D721Med (cell line): ENCODE data around the gene DTHD1.

Experiments
- DNase-seq: peaks from one replicate; pipeline ENCODE4 v3.0.0; 2011; ENCODE audit warnings: low spot score; ENCODE audit not compliant: insufficient read length
- FAIRE-seq: peaks from 2 replicates; lab custom pipeline; 2011; peaks lifted over from hg19 to GRCh38; lab: Jason Lieb, UNC
- TF ChIP-seq, protein P1 (sequence below): IDR thresholded peaks from 2 replicates; pipeline ENCODE4 v1.5.1; 2012; ENCODE audit warnings: mild to moderate bottlenecking, control low read depth; ENCODE audit not compliant: insufficient read depth; ENCODE audit errors: missing control alignments

The DTHD1 gene

DNA sequence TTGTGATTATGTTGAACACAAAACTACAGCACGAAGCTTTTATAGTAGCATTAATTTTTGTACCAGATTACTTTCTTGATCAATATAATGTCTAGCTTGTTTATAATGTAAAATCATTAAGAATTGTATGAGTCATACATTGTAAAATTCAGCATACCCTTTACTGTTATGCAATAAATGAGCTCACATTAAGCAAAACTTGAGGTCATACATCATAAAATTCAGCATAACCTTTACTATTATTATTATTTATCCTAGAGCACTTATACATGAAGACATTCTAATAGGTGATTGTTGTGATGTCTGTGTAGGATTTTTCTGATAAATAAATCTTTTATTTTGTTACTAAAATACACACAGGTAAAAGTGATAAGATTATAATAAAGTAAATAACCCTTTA is 49.4 kb downstream of the DTHD1 start:
- FAIRE-seq, result no peak
- no peak for DNase-seq
- TF ChIP-seq, protein P1, sequence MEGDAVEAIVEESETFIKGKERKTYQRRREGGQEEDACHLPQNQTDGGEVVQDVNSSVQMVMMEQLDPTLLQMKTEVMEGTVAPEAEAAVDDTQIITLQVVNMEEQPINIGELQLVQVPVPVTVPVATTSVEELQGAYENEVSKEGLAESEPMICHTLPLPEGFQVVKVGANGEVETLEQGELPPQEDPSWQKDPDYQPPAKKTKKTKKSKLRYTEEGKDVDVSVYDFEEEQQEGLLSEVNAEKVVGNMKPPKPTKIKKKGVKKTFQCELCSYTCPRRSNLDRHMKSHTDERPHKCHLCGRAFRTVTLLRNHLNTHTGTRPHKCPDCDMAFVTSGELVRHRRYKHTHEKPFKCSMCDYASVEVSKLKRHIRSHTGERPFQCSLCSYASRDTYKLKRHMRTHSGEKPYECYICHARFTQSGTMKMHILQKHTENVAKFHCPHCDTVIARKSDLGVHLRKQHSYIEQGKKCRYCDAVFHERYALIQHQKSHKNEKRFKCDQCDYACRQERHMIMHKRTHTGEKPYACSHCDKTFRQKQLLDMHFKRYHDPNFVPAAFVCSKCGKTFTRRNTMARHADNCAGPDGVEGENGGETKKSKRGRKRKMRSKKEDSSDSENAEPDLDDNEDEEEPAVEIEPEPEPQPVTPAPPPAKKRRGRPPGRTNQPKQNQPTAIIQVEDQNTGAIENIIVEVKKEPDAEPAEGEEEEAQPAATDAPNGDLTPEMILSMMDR, result no peak

DNA sequence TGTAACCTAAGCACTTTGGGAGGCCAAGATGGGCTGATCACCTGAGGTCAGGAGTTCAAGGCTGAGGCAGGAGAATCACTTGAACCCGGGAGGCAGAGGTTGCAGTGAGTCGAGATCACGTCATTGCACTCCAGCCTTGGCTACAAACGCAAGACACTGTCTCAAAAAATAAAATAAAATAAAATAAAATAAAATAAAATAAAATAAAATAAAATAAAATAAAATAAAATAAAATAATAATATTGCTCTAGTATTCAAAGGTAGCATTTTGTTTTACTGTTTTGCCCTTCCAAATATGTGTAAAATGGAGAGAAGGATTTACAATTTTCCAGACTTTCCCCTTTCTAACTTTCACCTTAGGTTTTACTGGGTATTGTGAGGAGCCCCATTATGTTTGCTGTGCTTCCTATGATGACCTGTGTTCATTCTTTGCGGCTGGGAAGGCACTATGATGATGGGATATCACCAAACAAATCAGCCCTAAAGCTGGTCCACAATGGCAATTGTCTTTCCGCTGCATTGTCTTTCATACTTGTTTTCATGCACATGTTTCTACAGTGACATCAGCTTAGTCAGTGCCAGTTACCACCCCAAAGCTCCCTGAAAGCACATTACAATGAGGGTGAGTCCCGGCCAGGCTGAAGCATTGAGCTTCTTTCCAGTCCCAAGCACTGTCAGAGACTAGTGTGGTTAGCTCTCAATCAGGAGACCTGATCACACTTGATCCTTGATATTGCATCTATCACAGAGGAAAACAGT is 50.8 kb downstream of the DTHD1 start:
- TF ChIP-seq, protein P1, result no peak
- FAIRE-seq (no peak), DNase-seq (no peak)

DNA sequence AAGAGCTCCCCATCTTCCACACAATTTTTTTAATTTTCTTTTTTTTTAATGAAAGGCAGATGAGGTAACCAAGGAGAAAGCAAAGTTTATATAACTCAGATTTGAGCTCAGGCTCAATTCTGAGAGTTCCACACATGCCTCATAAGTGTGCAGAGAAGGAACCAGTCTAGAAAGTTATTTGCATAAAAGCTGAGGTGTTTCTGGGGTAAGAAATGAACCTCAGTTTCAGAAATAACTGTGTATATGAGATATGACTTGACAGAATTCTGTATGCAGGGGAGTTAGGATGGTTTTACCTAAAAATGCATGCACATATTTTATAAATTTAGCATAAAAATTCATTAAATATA is 51.3 kb downstream of the DTHD1 start:
- FAIRE-seq, result no peak
- no peak for DNase-seq
- TF ChIP-seq, protein P1, result no peak

DNA sequence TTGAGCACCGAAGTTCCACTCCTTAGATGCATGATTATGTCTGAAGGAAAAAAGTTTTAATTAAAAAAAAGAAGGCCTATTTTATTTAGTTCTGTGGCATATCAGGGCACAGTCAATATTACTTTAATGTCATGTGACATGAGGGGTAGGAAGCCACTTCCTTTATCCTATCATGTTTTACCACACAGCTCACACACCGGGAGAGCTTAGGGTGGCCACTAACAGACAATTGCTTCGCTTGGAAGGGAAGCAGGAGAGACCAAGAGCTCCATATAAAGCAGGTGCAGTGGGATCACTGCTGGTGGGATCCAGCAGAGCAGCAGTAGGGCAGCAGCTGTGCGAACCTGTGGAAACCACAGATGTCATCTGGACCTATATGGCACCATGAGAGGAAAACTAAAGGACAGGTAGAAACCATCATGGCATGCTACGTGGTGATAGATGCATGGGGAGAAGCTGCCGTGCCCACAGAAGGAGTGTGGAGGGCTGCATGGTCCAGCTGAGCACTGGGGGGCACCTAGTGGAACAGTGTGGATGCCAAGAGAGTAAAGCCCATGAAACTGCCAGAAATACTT is 52.0 kb downstream of the DTHD1 start:
- FAIRE-seq (no peak), DNase-seq (no peak)
- TF ChIP-seq, protein P1, result no peak

DNA sequence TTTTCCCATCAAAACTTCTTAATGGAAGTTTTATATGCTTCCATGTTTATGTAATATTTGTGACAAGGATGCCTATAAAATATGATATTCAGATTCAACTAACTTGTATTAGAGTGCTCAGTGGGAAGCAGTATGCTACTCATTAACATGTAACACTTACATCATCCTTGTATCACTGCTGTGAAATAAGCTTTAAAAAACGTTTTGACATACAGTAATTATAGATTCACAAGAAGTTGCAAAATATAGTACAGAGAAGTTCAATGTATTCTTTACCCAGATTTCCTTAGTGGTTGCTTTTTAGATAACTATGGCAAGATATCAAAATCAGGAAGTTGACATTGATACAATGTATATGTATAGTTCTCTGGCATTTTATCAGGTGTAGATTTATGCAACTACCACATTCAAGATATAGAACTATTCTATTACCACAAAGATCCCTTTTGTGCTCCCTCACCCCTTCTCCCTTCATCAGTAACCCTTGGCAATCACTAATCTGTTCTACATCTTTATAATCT is 56.3 kb downstream of the DTHD1 start:
- FAIRE-seq, result no peak
- no peak for DNase-seq
- TF ChIP-seq, protein P1, result no peak

DNA sequence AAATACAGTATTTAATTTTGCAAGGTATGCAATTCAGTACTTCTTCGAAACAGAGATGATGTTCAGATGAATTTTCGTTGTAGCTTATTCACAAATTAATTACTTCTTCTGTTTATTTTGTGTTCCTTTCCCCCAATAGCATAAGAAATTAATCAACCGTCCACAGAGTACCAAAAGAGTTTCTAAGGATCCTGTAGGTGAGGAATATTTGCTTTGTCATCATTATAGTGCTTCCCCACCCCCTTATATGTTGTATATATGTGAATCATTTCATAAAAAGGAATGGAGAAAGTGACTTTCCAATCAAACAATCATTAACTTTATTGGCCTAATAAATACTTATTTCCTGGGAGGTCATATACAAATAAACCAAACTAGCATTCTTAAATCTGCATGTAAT is 57.6 kb downstream of the DTHD1 start:
- DNase-seq (no peak), FAIRE-seq (no peak)
- TF ChIP-seq, protein P1, result no peak

DNA sequence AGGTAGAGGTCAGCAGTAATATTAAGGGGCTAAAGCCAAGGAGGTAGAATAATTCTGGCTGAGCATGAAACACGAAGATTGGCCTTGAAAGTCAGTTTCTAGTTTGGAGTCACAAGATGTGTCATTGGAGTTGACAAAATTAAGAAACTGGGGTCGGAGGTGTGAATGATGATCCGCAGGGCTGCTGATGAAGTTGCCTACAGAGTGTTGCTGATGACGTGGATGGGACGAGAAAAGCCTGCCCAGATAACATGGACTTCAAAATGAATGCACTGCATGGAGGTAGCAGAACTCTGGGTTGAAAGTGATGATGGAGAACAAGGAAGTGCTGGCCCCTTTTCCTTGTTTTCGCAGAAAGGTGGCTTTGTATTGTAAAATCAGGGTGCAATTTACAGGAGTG is 60.5 kb downstream of the DTHD1 start:
- TF ChIP-seq, protein P1, result no peak
- FAIRE-seq, result no peak
- no peak for DNase-seq
